Stimulated activated CD4-positive, alpha-beta T cell treated with anti-CD3 and anti-CD28 coated beads, Interleukin-1b, Interleukin-23, amount 100 ng/mL, for 48 hours (primary cell): ENCODE results near the gene UTP11.

Experiments used
- DNase-seq: peaks from one replicate; pipeline ENCODE4 v3.0.0-alpha.2; 2020

The UTP11 gene

GRCh38 chr1:38074302-38074677, 61.8 kb downstream of the UTP11 start:
- DNase-seq: no peak
